DMS 273 (cell line): ENCODE results near the gene SLC22A5.
"Not testable (repeated sequence)": the region's sequence is repeated elsewhere in the genome, so short reads cannot be mapped to it uniquely, and the experiment has no call there.

Source experiments
- DNase-seq: peaks from one replicate; lab custom pipeline; 2025; ENCODE audit not compliant: unreplicated experiment; lab: John Stamatoyannopoulos, UW

Gene SLC22A5

DNA sequence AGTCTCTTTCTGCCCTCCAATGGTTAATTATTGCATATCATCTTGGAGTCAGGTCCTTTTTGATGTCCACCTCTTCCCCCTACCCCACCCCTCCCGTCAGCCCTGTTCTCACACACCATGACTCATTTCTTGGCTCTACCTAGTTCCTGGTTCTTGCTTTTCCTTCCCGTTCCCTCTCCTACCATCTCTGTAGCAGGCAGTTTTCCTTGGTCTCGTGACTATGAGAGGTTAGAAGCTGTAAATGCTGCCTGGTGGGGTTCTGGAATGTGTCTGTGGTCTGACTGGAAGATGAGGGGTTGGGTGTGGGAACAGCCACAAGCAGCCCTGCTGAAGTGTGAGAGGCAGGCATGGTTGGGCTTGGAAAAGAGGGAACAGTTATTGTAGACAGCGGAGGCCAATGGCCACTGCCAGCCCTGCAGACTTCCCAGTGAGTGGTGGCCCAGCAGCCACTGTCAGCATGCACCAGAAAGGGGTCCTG, 18.2 kb downstream of the SLC22A5 start:
- DNase-seq, result no peak

DNA sequence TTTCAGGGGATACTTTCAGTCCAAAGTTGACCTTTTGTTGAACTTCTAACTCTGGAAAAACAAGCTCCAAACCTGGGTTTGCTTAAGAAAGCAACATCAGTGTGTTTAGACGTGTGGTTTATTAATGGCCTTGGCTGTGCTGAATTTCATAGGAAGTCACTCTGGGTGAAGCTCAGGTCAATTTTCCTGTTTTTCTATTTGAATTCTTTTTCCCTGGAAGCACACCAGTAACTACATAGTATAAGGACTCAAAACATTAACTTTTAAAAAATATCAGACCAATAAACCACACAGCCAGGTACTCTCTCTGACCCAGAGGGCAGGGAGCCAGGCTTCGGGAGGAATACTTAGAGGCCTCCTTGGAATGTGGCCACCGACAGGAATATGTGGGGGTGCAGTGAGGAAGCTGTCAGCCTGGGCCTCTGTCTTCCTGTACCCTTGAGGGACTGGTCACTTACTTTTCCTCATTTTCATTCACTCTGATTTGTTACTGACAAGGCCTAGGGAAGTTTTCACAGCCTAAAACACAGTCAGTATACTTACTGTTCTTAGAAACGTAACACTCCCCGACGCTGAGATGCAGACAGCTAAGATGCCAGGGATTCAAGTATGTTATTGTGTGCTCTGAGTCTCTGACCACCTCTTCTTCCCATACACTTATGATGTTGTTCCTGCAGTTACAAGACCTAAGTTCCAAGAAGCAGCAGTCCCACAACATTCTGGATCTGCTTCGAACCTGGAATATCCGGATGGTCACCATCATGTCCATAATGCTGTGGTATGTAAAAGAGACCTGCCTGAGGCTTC, 18.9 kb downstream of the SLC22A5 start:
- DNase-seq, result no peak

DNA sequence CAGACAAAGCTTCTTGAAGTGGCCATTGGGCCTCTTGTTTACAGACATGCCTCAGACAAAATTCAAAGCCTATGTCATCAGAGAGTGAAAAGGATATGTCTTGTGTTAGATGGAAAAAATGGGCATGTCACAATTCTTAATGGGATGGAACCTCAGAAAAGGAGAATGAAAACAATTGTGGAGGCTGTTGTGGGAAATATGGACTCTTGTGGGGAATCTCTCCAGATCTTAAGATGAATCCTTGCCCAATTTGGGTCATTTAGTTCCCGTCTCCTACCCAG, 19.5 kb downstream of the SLC22A5 start:
- DNase-seq, result no peak

DNA sequence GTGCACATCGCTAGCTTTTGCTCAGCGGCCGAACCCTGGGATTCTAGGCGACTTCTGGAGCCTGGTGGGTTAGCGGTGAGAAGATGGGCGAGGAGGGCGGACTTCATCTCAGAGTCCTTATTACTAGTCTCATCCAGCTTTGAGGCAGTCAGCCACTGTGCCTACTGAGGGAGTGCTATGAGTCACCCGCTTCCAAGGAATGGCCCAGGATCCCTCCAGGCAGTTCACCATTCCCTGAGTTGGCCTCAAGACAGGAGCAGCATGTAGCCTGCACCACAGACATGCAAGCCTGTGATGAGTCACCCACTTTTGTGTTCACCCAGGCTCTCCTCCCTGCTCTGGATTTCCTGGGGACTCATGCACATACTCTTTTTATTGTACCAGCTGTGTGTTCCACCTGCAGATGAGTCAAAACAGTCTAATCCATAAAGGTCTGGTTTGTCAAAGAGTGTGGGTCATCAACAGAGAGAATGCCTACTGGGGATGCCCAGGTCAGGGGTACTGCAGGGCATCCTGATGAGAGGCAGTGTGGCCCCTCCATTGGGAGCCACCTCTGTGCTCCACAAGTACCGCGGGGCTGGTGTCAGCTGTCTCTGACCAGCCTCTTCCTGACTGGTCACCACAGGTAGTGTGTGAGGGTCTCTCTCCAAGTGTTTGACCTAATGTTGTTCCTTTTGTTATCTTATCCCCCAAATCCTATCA, 20.2 kb downstream of the SLC22A5 start:
- no peak for DNase-seq

DNA sequence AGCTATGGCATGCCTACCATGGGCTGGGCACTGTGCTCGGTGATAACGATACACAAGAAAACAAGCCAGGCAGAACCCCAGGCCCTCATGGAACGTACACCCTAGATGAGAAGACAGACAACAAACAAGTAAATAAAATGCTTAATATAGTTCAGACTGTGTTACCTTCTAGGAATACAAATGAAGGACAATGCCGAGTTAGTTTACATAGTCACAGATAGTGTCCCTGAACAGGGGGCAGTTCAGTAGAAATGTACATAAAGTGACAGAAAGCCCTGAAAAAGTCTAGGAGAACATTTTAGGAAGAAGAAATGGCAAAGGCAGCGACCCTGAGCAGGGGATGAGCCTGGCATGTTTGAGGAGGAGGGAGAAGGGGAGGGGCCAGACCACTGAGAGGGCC, 21.7 kb downstream of the SLC22A5 start:
- DNase-seq, result no peak

DNA sequence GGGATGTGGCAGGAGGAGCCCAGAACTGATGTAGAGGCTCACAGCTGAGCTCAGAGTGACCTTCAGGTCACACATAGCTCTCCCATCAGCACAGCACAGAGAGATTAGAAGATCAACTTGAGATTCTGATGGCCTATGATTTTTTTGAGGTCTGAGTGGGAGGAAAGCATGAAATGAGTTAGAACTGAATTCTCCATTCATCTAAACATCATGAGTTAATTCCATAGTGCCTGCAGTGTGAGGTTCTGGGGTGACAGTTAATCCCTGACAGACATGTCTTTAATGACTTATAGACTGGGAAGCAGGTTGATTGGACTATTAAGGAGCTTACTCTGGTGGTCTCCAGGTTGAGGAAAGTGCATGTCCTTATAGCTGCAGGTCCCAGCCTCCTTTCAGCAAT, 22.4 kb downstream of the SLC22A5 start:
- DNase-seq, result no peak

DNA sequence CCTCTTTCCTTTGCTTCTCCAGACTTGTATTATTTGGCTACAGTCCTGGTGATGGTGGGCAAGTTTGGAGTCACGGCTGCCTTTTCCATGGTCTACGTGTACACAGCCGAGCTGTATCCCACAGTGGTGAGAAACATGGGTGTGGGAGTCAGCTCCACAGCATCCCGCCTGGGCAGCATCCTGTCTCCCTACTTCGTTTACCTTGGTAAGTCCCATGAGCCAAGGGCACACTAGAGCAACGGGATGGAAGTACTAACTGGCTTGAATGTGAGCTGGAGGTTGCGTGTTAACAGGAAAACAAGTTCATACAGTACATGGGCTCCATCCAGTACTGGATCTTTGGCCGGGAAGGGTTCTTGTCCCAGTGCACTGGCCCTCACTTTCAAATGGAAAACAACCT, 22.9 kb downstream of the SLC22A5 start:
- DNase-seq, result no peak

DNA sequence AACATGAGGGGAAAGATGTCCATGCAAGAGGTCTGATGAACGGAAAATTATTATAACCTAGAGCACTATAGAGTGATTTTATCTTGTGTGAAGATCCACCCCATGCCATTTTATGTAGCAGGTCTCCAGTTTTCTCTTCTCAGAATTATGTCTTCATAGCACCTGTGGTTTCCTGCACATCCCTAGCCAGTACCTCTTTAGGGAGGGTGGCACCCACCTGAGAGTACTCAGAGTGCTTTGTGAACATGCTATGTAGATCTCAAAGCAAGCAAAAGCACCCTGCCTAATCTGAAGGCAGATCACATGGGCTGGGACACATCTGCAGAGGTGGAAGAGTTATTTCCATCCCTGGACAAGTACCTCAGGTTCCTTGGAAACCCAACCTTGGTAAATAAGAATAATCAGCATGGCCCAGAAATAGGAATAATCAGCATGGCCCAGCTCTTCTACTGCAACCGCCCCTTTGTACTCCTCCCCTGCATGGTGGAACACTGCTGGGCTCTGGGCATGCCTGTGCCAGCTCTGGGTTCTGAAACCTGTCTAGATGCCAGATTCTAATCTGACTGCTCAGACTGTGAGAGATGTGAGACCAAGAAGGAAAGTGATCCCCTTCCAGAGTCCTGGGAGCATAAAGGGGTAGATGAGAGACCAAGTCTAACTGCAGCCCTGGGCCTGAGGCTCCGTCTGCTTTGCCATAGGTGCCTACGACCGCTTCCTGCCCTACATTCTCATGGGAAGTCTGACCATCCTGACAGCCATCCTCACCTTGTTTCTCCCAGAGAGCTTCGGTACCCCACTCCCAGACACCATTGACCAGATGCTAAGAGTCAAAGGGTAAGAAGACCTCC, 23.7 kb downstream of the SLC22A5 start:
- no peak for DNase-seq

DNA sequence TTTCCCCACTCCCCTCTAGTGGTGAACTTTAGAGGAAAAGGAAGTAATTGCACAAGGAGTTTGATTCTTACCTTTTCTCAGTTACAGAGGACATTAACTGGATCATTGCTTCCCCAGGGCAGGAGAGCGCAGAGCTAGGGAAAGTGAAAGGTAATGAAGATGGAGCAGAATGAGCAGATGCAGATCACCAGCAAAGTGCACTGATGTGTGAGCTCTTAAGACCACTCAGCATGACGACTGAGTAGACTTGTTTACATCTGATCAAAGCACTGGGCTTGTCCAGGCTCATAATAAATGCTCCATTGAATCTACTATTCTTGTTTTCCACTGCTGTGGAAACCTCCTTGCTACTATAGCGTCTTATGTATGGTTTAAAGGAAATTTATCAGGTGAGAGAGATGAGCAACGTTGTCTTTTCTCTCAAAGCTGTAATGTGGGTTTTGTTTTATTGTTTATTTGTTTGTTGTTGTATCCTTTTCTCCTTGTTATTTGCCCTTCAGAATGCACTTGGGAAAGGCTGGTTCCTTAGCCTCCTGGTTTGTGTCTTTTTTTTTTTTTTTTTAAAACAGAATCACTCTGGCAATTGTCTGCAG, 25.3 kb downstream of the SLC22A5 start:
- DNase-seq, result peak; percentile 59

DNA sequence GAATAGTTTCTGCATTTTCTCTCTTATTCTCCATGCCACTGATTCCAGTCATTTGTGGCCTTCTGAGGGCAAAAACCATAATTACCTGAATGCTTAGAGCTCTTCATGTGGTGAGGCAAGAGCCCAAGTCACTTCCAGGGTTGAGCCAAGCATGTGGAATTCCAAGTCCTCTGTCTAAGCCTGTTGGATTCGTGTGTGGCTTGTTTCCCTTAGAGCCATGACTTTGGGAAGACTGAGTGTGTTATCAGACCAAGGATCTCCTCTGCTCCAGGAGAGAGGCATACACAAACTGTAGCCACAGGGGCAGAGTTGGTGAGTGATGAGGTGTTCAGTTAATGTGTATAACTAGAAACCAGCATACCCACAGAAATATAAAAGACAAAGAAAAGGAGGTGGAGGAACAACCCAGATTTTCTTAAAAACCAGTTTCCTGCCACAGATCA, 27.1 kb downstream of the SLC22A5 start:
- DNase-seq, result no peak

DNA sequence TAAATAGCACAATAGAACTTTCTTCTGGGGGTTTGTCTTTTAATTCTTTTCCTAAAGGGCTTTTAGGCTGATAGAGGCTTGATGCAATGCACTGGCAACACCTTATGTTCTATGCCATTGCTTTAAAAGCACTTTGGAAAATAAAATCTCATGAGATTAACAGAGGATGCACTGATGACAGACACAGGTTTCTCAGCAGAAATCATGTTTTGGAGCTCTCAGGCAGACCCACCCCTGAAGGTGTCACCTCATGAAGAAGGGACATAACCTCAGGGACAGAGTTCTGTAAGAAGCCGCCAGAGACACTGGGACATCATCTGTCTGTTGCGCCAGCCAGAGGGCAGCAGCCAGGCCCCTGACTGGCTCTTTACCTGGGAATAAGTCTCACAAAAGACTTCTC, 27.7 kb downstream of the SLC22A5 start:
- DNase-seq, result no peak

DNA sequence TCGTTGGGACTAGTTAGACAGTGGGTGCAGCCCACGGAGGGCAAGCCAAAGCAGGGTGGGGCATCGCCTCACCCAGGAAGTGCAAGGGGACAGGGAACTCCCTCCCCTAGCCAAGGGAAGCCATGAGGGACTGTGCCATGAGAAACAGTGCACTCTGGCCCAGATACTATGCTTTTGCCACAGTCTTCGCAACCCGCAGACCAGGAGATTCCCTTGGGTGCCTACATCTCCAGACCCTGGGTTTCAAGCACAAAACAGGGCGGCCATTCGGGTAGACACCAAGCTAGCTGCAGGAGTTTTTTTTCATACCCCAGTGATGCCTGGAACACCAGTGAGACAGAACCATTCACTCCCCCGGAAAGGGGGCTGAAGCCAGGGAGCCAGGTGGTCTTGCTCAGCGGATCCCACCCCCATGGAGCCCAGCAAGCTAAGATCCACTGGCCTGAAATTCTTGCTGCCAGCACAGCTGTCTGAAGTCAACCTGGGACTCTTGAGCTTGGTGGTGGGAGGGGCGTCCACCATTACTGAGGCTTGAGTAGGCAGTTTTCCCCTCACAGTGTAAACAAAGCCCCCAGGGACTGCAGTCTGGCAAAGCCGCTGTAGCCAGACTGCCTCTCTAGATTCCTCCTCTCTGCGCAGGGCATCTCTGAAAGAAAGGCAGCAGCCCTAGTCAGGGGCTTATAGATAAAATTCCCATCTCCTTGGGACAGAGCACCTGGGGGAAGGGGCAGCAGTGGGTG, 28.6 kb downstream of the SLC22A5 start:
- not testable (repeated sequence) for DNase-seq

DNA sequence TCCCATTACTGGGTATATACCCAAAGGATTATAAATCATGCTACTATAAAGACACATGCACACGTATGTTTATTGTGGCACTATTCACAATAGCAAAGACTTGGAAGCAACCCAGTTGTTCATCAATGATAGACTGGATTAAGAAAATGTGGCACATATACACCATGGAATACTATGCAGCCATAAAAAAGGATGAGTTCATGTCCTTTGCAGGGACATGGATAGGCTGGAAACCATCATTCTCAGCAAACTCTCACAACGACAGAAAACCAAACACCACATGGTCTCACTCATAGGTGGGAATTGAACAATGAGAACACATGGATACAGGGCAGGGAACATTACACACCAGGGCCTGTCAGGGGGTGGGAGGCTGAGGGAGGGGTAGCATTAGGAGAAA, 34.5 kb downstream of the SLC22A5 start:
- DNase-seq, result not testable (repeated sequence)

DNA sequence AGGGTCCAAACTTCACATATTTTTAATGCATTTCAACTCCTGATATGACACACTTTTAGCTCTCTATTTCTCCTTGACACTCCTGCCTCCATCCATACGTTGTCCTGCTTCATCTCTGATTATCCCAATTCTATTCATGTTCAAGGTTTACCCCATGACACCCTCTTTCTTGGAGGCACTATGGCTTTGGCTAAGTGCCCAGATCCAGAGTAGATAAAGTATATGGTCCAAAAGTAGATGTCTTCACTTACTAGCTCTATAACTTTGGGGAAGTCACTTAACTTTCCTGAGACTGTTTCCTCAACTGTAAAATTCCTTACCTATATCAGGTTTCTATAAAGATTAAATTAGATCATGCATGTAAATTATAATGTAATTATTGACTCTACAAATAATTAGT, 36.1 kb downstream of the SLC22A5 start:
- DNase-seq, result no peak

DNA sequence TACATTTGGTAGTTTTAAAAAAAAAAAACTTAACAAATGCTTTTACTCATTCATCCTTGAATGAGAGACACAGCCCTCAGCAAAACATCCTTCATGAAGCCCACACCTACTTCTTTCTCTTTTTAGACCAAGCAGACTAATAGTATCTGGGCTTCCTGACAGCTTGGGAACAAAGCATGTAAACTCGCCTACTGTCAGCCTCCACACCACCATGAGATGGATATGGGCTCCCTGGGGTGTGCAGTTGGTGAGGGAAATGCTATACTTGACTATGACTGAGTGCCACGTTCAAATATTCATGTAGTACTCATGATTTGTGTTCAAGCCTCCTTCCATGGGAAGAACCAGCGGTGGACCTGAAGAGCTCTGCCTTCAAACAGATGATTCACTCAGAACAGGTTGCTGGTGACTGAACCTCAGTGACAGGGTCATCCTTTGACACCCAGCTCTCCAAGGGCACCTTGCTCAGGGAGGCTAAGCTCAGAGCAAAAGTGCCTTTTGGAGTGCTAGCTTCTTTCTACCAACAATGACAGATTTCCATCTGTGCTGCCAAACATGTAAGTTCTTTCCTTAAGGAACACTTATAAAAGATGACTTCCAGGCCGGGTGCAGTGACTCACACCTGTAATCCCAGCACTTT, 36.8 kb downstream of the SLC22A5 start:
- no peak for DNase-seq

DNA sequence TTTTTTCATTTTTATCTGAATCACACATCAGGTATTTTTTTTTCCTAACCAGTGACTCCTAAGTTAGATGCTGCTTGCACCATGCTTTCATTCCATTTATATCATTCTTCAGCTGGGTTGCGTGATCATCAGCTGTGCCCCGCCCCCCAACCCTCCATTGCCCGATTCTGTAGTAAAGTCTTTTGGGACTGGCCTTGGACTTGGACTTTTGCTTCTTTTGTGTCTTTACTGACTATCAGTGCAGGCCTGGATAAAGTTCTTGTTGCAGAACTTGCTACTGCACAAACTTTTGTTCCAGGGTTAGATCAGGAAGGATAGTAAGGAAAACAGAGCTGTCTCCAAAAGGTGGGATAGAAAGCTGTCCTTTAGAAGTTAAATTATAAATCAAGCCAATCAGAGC, 38.5 kb downstream of the SLC22A5 start:
- no peak for DNase-seq

DNA sequence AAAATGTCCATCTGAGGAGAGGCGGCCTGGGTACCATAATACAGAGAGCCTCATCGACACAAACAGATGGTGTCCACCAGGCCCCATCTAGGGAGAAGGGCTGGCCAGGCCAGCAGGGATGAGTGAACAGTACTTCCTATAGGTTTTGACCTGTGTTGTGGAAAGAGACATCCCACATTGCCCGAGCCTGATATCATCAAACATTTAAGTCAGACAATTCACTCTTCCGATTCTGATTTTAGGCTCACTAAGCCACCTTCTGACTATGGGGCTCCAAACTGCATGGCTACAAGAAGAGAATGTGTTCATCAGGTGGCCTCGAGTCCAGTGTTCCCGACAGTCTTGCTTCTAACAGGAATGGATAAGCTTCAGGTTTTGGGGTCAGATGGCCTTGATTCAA, 38.9 kb downstream of the SLC22A5 start:
- DNase-seq, result no peak

DNA sequence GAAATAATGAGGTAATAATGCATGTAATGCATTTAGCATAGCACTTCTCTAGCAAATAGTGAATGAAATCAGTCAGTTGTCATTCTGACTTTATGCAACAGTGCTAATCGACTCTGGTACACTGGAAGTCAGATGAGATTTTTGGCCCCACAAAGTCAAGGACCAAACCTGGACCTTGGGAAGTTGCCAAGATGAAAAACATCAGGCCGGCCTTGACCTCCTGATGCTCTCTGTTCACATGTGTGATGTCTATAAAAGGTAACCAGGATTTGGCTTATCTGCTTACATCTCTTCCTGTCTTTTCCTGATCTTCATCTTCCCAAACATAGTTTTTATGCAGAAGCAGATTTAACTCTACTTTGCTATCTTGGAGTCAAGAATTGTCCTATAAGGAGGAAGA, 39.5 kb downstream of the SLC22A5 start:
- DNase-seq, result no peak

DNA sequence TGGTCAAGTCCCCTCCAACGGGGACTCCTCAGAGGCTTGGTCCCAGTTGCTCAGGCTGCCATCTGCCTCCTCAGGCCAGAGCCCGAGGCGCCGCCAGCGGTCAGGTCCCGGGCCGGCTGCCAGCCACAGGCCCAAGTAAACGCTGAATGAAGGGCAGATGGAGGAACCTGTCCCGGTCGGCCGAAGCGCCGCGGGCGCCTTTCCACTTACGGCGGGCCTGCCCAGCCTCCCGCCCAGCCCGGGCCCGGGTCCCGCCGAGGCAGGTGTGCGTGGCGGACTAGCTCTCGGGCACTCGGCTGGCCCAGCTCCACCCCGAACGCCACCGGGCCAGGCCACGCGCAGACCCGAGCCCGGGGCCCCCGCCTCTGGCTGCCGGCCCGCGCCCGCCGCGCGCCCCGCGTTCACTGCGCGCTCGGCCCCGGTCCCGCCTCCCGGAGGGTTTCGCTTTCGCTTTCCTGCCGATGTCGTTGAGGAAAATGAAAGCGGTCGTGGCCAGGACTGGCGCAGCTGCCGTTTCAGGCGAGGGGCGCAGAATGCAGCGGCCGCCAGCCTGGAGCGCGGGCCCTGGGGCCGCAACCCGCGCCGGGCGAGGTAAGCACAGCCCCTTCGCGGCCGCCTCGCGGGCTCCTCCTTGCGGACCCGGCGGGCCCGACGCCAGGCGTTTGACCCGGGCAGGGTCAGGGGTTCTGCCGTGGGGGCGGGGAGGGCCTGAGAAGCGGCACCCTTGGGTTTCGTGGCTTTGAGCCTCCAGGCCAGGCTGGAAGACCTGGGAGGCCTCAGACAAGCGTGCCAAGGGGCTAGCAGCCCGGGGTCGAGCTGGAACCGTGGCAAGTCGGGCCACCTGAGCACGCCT, 41.2 kb downstream of the SLC22A5 start:
- peak; percentile 94 for DNase-seq
